ENCODE data around the gene SEMA5A. TPM values are rescaled to one million over a fixed set of nuclear protein-coding genes. Genes with fewer than 3 reads are reported as not detected.

SEMA5A gene
- total and polyA plus RNA-seq, 2 of the 8 experiments (the other 6 are each of a cell fraction or from before 2014, with no cell fraction given) = 5.3 to 8.9 TPM

GRCh38 chr5:9425710-9426109 is 120.2 kb downstream of the SEMA5A start:
- Histone ChIP-seq H3K4me2 (ENCODE audit: insufficient read depth in 1 of 2, low read depth in 2 of 2, low read length in 2 of 2) (no peak overlapping the region), H3K18ac (ENCODE audit: extremely low read depth, low read length) (no peak overlapping the region), H3K27ac (ENCODE audit: low read depth, low read length) (no peak overlapping the region)
- TF ChIP-seq HDAC6 (IDR thresholded peaks at IDR 0.05; ENCODE audit: low read depth, low read length) (no peak), CHD1 (IDR thresholded peaks at IDR 0.05; ENCODE audit: low read depth, low read length) (no peak), MAX (IDR thresholded peaks at IDR 0.05) (no peak), TAF7 (optimal IDR thresholded peaks at IDR 0.05; ENCODE audit: borderline replicate concordance, low read depth, low read length) (no peak), ZNF274 (IDR thresholded peaks at IDR 0.05; ENCODE audit: borderline replicate concordance, extremely low read depth, low read length) (no peak), SUZ12 (IDR thresholded peaks at IDR 0.05; ENCODE audit: low read length) (no peak), EP300 (IDR thresholded peaks at IDR 0.05; ENCODE audit: borderline replicate concordance in 1 of 2, low read depth in 2 of 2, low read length in 2 of 2) (no peak), SRF (IDR thresholded peaks at IDR 0.05; ENCODE audit: low read depth, low read length) (no peak), YY1 (IDR thresholded peaks at IDR 0.05; ENCODE audit: low read depth, low read length) (no peak), BRCA1 (IDR thresholded peaks at IDR 0.05; ENCODE audit: low read depth, low read length) (no peak), PHF8 (conservative IDR thresholded peaks at IDR 0.05; ENCODE audit: low read depth, low read length) (no peak), KDM1A (IDR thresholded peaks at IDR 0.05; ENCODE audit: borderline replicate concordance, low read length) (no peak), KDM5A (IDR thresholded peaks at IDR 0.05; ENCODE audit: low read length) (no peak)

More at GRCh38 chr5:9425710-9426109, 120.2 kb downstream of the SEMA5A start:
- Histone ChIP-seq H2BK20ac (ENCODE audit: low read length) (no peak overlapping the region), H3K14ac (ENCODE audit: insufficient read length) (no peak overlapping the region), H3K4me1 (replicated peaks in 1 of 4; ENCODE audit: control insufficient read depth in 3 of 4, insufficient read depth in 4 of 4, low read length in 3 of 4) (no peaks in the 10 kb centered on the region), H3K23ac (ENCODE audit: insufficient read length) (no peak overlapping the region), H3K79me2 (ENCODE audit: control insufficient read depth in 1 of 2, insufficient read depth in 2 of 2, low read length in 2 of 2) (no peaks in the 10 kb centered on the region), H2BK12ac (ENCODE audit: low read depth, low read length) (no peak overlapping the region), H3K9ac (replicated peaks in 1 of 4; ENCODE audit: extremely low read depth in 1 of 4, low read depth in 3 of 4, low read length in 3 of 4) (no peak overlapping the region), H4K8ac (ENCODE audit: extremely low read depth, insufficient read depth, low read length) (no peak overlapping the region), H3K79me1 (ENCODE audit: low read depth, low read length) (no peaks in the 10 kb centered on the region), H2BK5ac (ENCODE audit: low read depth, low read length) (no peak overlapping the region), H3K27me3 (replicated peaks in 1 of 4; ENCODE audit: control insufficient read depth in 3 of 4, extremely low read depth in 1 of 4, insufficient read depth in 3 of 4, low read length in 3 of 4) (no peaks in the 10 kb centered on the region), H2BK120ac (replicated peaks; ENCODE audit: low read depth, low read length) (no peak overlapping the region), H4K20me1 (replicated peaks in 1 of 2; ENCODE audit: control insufficient read depth in 1 of 2, insufficient read depth in 2 of 2, low read length in 2 of 2) (no peaks in the 10 kb centered on the region), H3K9me3 (ENCODE audit: insufficient read depth in 2 of 2, low read depth in 1 of 2, low read length in 1 of 2) (no peaks in the 10 kb centered on the region), H3K56ac (replicated peaks; ENCODE audit: insufficient read length, low read depth, low read length) (no peak overlapping the region), H4K91ac (replicated peaks; ENCODE audit: insufficient read length, low read length) (no peak overlapping the region), H2BK15ac (ENCODE audit: low read length) (no peak overlapping the region), H3K36me3 (ENCODE audit: control insufficient read depth in 2 of 4, insufficient read depth in 4 of 4, low read length in 3 of 4) (no peaks in the 10 kb centered on the region), H4K5ac (ENCODE audit: insufficient read length, low read depth, low read length) (no peak overlapping the region), H3K4ac (replicated peaks; ENCODE audit: insufficient read length, low read depth, low read length) (no peak overlapping the region), H3K23me2 (ENCODE audit: low read depth, low read length) (no peaks in the 10 kb centered on the region), H2AFZ (ENCODE audit: low read length) (no peak overlapping the region), H3K4me3 (ENCODE audit: extremely low read depth in 1 of 4, insufficient read depth in 2 of 4, low read depth in 3 of 4, low read length in 4 of 4) (no peak overlapping the region), H2AK5ac (ENCODE audit: low read depth, low read length) (no peak overlapping the region)
- DNase-seq (ENCODE audit: low read depth in 1 of 2, low spot score in 2 of 2) (no peak), FAIRE-seq (no peak)
- CTCF ChIA-PET (ENCODE audit: partially characterized antibody) = no interaction called here
- POLR2A ChIA-PET (ENCODE audit: partially characterized antibody) = no interaction called here

Measured in H1 (cell line).